ENCODE measurements around the gene GPR107.
A peak's percentile ranks its signal among the peaks of the same experiment; 100 is the strongest.

The GPR107 gene

GRCh38 chr9:130159057-130159456 lies 105.4 kb downstream of the GPR107 start:
- no peak for DNase-seq

- DNase-seq = no peak
These were observed 106.4 kb downstream of the GPR107 start for GRCh38 chr9:130159915-130160670.

GRCh38 chr9:130160862-130161470 lies 107.3 kb downstream of the GPR107 start:
- DNase-seq = no peak

- no peak for DNase-seq
These were observed 111.9 kb downstream of the GPR107 start for GRCh38 chr9:130165579-130165978.

- no peak for DNase-seq
These were observed 112.7 kb downstream of the GPR107 start for GRCh38 chr9:130166399-130166798.

GRCh38 chr9:130167927-130168326 lies 114.2 kb downstream of the GPR107 start:
- no peak for DNase-seq

- DNase-seq = peak in 2 of 51 donors; percentile 51 to 84
These were observed 117.8 kb downstream of the GPR107 start for GRCh38 chr9:130171226-130172148.

GRCh38 chr9:130172161-130172857 lies 118.6 kb downstream of the GPR107 start, which contains the start of gene NCS1:
Gene NCS1, plus strand, starts transcription at chr9:130172404. Its CDS starts 260 bp downstream, at chr9:130172664.
- peak in 45 of 51 donors; percentile 31 to 90 (median 75) for DNase-seq

- DNase-seq = peak in 12 of 51 donors; percentile 16 to 66 (median 43)
These were observed 119.4 kb downstream of the GPR107 start for GRCh38 chr9:130172858-130173665.

GRCh38 chr9:130173666-130173983 lies 119.9 kb downstream of the GPR107 start:
- peak in 2 of 51 donors; percentile 25 to 44 for DNase-seq

GRCh38 chr9:130174025-130174424 lies 120.3 kb downstream of the GPR107 start:
- DNase-seq = peak in 1 of 51 donors; percentile 25

GRCh38 chr9:130174920-130175321 lies 121.2 kb downstream of the GPR107 start:
- peak in 3 of 51 donors; percentile 18 to 25 (median 23) for DNase-seq

- DNase-seq = no peak
These were observed 121.6 kb downstream of the GPR107 start for GRCh38 chr9:130175355-130175754.

- no peak for DNase-seq
These were observed 123.1 kb downstream of the GPR107 start for GRCh38 chr9:130176760-130177159.

- DNase-seq = no peak
These were observed 124.4 kb downstream of the GPR107 start for GRCh38 chr9:130177898-130178805.

GRCh38 chr9:130179331-130179907 lies 125.7 kb downstream of the GPR107 start:
- DNase-seq = no peak

GRCh38 chr9:130180516-130180915 lies 126.8 kb downstream of the GPR107 start:
- DNase-seq = no peak

GRCh38 chr9:130181678-130182380 lies 128.1 kb downstream of the GPR107 start:
- peak in 1 of 51 donors; percentile 27 for DNase-seq

Data from hypothalamus (tissue), 51 donors.